Central memory CD4-positive, alpha-beta T cell (primary cell): ENCODE results near the gene KIRREL3.

Source experiments
- DNase-seq: peaks from one replicate; pipeline ENCODE4 v3.0.0; 2022

The KIRREL3 gene

DNA sequence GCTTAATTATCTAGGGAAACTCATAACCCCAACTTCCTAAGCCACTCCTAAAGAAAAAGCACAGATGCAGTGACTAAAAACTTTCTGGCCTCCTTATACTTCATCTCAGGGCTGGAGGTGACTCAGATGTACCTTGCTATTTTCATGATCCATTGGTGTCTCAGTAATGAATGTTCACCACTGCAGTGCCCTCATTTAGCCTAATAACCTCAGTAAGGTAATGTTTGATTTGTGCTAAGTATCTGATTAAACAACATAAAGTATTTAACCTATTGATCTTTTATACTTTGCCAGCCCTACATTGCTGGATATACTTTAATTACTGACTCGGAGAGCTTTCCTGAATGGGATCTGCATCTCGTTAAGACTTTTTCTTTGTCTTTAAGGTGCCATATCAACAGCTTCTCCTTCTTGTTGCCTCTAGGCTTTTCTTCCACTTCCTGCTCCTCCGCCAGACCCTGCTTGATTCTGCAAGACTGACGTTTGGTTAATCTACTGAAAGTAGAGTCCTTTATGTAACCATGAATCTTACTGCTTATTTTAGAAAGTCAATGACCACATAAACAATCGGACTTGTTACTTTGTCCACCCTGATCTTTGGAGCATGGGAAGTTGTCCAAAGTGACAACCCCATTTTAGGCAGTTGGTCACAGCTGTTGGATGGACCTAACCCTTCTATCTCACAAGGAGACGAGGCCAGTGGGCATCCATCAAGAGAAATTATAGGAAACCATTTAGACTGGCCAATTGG is 342.1 kb downstream of the KIRREL3 start:
- no peak for DNase-seq

DNA sequence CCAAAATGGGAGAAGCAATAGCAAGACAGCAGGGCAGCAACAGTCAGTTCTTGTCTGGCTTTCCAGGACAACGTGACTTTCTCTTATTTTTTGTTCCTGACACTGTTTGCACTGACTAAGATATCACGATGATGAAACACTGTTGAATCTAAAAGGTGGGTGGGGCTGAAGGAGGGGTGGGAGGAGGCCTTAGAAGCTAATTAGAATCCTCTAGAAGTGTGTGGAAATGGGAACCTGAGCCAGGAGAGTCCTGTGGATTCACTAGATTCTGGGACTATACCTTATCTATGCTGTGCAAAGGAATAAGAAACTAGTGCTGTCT is 344.8 kb downstream of the KIRREL3 start:
- DNase-seq, result no peak

DNA sequence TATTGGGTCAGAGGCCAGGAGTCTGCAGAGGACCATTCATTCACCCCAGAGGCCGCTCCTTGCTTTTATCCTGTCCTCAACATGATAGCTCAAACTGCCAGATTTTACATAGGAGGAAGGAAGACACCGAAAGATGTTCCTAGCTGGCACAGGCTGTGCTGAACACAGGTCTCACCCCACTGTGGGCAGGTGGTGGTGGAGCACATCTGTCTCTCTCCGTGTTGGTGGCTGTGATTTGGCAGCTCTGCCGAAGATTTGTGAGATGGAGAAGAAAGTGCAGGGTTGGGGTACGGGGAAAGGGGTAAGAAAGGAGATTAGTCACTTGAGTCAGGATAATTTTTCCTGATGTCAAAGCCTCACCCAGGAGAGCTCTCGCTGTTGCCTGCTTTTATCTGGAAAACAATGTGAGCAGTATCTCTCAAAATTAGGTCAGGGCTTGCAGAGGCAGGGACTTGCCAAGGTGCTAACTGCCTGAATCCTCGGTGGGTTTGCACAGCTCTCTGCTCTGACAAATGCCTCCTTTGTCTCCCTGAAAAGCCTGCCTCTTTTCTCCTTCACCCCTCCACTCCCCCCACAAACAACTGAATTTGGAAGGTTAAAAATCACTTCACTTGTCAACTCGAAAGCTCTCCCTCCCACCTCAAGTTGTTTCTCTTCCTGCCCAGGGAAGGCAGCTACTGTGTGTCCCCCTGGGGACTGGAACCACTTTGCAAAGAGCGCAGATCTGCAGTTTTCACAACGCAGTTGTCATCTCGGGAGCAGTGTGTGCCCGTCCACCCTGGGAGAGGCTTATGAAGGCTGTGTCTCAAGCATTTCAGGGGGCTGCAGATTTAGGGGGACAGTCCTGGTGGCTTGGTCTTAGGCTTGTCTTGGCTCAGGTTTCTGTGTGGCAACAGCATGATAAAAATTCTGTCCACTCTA is 345.4 kb downstream of the KIRREL3 start:
- no peak for DNase-seq

DNA sequence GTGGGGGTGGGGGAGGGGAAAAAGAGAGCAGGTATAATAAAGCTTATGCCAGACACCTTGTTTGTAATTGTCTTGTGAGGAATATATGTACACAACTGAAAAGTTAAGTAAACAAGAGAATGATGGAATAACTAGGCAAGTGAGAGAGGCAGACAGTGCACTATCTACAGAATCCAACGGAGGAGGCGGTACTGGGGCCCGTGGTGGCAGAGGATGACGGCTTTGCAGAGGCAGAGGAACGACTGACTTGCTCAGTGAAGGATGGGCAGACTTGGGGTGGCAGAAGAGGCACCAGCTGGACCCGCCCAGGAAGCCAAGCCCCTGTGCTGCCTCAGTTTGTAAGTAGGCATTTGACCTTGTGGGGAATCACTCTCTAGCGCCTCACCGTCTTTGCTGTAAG is 347.5 kb downstream of the KIRREL3 start:
- DNase-seq, result no peak

DNA sequence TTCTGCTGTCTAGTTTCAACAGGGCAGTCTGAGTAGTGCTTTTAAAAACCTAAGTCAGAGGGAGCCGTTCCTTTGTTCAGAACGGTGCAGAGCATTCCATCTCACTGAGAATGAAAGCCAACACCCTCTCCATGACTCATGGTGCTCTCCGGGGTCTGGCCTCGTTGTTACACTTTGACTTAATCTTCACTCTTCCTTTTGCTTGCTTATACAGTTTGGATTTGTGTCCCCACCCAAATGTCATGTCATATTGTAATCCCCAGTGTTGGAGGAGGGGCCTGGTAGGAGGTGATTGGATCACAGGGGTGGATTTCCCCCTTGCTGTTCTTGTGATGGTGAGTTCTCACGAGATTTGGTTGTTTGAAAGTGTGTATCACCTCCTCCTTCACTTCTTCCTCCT is 352.8 kb downstream of the KIRREL3 start:
- DNase-seq, result no peak

DNA sequence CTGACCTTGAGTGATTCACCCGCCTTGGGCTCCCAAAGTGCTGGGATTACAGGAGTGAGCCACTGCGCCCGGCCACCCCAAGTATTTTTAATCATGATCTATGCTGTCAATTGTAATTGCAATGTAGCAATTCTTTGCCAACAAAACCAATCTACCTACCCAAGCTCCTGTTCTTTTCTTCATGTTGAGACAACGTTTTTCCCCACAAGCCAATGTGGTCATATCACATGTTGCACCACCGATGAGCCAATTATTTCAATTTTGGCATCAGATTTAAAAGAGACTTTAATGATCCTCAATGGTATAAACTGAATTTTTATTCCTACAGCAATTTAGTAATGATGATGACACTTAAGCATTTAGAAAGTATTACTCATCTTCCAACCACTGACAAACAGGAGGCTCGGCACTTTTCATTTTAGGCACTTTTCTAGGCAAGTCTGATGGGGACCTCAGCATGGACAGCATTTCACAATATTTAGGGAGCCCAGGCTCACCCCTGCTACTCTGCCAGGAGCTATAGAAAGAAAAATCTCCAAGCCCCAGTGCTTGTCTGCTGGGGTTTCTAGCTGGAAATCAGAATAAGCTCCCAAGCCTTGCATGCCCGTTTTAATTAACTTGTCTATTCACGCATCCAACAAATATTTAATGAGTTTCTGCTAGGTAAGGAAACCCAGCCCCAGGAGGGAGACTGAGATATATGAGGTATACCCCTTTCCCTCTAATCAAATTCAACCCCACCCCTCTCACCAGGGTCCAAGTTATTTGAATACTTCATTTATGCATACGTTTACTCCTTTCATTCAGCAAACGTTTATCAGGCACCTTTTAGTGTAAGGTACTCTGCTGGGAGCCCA is 353.6 kb downstream of the KIRREL3 start:
- DNase-seq, result no peak

DNA sequence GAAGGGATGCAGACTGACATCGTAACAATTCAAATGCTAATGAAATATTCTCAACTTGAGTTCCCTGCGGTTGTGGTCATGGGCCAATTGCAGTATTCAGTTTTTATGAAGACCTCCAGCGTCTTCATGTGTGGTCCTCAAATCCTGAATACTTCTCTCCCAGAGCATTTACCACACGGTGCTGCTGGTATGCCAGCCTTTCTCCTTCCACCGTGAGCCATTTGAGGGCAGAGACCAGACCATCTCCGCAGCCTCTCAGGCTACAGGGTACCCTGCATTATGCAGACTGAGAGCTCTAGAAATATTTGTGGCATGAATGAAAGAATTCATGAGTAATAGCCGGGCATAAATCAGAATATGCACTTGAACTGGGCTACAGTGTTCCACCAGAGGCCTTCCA is 355.4 kb downstream of the KIRREL3 start:
- DNase-seq, result no peak

DNA sequence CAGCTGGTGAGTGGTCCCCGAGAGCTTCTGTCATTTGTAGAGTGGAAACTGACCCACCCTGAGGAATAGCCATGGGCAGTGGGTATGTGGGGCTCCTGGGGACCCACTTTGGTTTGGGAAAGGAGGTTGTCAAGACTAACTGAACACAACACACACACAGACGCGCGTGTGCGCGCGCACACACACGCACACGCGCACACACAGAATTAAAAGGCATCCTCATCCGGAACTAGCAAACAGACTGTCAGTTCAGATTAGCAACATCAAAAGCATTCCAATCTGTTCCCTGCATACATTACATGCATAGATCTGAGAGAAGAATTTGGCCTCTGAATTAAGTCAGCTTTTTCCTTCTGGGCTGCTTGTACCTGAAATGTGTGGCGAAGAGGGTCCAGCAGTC is 360.4 kb downstream of the KIRREL3 start:
- DNase-seq, result no peak

DNA sequence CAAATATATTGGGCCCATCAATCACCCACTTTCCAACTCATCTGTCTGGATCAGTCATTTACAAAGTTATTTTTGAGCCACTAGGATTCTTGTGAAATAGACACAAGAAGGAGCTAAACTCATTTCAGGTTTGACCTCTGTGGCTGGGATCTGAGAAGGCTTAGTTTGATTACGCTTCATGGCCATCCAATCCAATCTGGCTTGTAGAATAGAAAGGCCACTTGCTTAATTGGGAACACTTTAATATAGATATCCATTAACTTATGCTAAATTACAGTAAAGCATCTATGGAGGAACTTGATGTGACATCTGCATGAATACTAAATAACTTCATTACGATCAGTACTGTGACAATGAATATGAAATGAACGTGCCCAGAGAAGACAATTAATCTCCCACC is 360.9 kb downstream of the KIRREL3 start:
- no peak for DNase-seq

DNA sequence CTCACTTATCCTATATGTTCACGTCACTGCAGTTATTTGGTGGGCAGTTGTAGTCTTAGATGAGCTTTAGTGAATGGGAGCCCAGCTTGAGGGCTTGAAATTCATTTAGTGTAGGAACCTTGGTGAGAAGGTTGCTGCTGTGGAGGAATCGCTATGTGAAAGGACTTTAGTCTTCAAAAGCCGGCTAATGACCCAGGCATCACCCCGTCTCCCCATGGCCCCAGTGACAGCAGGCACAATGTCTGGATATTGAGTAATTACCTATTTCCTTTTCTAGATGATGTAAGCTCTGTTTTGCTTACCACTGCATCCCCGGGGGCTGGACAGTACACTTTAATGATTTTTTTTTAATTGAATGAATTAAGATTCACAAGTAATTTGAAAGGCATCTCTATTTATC is 361.9 kb downstream of the KIRREL3 start:
- DNase-seq, result no peak

DNA sequence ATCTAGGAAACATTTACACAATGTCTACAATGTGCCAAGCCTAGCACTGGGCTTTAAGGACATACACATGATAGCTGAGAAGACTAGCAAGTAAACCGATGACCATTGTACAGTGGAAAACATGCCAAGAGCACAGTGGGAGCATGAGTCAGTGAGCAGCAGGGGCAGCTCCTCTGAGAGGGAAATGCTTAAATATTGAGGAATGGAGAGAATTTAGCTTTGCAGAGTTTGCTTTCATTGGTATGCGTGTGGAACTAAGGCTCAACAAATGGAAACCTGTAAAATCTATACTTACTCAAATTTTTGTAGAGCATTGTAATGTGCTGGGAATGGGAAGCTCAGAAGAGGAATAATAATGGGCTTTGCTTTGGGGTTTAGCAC is 362.8 kb downstream of the KIRREL3 start:
- DNase-seq, result no peak

DNA sequence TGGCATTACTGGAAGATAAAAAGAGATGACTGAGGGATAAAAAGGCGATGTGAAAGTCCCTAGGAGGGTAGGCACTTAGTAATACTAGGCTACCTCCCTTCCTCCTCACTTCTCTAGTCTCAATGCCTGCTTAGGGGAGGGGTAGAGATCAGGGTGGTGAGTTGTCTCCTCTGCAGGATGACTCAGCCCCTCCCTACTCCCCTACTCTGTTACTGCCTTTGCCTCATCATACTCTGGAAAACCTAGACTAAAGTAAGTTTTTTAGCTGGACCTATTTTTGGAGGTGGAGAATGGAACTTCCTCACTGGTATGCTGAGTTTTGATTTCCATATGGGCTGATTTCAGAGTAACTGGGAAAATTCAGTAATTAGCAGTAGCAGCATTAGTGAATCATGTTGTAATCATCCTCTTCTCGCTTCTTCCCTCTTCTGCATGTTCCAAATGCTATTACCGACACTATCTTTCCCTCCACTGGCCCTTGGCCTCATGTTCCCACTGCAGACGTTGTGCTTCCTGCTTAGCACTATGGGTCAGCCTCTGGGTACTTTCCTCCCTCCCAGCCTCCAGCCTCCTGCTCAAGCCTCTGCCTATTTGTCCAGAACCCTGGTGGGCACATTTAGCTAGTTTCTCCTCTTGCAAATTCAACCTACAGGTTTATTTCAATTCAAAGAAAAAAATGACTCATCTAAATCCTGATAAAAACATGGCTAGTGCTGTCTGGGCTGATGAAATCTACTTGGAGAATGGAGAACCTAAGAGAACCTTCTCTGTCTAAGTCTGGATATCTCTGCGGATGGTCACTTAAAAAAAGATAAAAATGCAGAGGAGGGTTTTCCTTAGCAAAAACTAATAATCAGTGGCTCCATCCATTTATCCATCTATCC is 363.4 kb downstream of the KIRREL3 start:
- no peak for DNase-seq

DNA sequence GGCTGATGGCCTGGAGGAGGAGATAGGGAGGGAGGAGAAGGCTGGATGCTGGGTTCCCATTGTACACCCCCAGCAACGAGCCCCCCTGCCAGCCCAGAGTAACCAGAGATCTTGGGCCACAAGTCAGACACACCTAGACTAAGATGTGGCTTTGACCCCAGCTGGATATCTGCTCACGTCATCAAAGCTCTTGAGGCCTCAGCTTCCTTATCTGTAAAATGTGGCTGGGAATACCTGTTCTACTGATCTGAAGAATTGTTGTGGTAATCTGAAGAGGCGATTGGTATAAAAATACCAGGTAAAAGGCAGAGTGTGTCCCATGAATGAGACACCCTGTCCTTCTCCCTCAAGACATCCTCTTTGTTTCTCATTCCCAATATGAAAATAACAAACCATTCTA is 365.1 kb downstream of the KIRREL3 start:
- no peak for DNase-seq

DNA sequence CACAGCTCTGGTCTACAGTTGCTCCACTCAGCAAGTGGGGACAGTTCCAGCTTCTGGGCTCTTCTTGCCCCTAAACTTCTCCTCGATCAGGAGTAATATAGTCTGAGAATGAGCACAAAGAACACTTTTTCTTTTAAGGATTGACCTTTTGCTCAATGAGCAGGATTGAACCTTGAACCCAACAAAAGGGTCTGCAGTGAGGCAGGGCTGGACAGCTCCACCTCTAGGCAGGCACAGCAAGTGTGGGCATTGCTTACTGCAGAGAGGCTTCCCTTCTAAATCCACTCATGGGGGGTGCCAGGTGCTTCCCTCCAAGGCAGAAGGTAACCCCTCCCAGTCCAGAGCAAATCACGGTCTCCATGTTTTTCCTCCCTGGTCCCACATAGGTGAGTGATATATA is 365.6 kb downstream of the KIRREL3 start:
- no peak for DNase-seq

DNA sequence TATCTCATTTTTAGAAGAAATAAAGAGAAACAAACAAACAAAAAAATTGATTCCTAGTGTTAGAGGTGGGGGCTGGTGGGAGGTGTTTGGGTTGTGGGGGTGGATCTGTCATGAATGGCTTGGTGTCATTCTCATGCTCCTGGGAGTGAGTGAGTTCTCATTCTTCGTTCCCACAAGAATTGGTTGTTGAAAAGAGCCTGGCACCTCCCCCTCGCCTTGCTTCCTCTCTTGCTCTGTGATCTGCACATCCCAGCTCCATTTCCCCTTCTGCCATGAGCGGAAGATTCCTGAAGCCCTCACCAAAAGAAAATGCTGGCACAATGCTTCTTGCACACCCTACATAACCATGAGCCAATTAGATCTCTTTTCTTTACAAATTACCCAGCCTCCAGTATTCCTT is 367.2 kb downstream of the KIRREL3 start:
- DNase-seq, result no peak

DNA sequence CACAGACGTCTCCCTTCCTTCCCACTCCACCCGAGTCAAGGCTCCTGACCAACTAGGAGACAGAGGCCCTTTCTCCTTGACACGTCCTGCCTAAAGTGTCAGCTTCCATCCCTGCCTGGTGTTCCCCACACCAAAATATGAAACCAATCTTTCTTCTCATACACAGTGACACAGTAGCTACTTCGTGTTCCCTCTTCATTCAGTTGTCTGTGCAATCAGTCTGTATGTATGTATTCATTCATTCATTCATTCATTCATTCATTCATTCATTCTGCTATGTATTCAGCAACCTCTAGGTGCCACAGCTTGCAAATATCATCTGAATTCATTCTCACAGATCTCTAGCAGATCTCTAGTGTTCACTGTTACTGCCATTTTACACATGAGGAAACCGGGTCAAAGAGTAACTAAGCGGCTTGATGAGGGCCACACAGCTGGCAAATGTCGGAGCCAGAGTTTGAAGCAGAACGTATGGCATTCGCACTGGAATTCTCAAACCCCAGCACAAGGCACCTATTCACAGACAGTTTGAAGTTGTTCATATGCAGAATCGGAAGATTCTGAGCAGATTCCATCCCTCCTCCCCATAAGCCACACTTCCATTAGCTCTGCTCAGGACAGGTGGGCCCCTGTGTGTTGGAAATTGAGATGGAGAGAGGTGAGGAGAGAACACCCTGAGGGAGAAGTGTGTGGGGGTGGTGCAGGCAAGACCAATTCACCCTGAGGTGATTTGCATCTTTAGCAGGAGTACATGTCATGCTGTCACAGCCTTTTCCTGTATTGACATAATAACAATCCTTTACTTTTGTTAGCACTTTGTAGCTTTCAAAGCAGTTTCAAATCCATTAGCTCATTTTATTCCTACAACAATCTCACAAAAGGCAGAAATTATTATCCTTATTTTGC is 369.4 kb downstream of the KIRREL3 start:
- DNase-seq, result no peak

DNA sequence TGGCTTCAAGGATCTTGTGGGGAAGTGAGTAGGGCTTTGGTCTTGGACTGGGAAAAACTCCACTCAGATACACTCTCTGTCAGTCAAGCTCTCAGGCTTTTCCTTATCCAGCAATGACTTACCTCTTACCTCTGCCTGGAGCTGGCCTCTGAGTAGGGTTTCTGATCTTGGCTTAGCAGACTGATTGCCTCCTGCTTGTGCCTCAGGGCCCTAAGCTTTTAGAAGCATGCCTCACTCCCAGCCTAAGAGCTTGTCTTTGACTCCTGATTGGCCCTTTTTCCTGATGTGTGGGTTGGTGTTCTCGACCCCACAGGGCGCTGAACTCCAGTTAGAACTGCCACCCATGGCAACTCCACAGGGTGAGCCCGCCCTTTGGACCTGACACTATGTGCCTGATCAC is 370.1 kb downstream of the KIRREL3 start:
- DNase-seq, result no peak

DNA sequence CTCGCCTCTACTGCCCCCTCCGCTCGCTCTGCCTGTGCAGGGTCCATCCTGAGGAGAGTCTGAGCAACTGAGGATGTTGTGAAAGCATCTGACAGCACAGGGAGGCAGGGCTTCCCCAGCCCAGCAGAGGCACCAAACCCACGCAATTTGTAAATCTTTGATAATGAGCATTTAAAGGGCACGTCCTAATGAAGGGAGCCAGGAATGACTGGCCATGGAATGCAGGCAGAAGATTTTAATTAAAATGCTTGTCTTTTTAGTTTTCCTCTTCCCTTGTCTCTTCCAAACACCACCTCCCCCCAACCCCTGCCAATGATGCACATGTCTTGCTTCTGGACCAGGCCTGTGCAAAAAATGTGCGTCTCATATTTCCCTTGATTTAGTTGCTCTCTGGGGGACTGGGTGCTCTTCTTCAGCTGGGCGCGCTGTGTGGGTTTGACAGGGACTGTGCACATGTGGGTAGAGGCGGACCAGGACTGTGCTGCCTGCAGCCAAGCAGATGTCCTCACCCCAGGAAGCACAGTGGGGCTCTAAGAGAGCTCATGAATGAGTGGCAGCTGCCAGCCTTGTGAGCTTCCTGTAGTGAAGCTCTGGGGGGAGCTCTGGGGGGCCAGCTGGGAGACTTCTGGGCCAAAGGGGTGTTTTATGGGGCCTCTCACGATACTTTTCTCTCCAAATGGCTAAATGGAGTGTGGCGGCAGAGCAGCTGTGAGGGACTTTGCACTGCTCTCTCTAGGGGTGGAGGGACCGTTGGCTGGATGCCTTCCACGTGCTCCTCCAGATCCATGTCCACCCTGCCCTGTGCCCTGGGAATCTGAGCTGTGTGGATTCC is 371.6 kb downstream of the KIRREL3 start:
- DNase-seq, result no peak

DNA sequence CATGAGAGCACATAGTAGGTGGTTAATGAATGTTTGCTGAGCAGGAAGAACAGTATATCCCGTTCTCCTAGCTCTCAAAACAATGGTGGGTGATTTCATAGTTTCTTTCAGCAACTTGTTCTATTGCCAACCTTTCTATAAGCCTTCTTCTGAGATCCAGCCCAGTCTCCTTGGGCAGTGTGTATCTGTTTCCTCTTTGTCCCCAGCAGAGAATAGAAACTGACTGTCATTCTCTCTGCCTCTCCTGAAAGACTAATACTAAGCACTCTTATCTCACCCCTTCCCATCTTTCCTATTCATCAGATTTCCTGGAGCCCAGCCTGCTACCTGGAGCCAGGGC is 372.1 kb downstream of the KIRREL3 start:
- DNase-seq, result no peak

DNA sequence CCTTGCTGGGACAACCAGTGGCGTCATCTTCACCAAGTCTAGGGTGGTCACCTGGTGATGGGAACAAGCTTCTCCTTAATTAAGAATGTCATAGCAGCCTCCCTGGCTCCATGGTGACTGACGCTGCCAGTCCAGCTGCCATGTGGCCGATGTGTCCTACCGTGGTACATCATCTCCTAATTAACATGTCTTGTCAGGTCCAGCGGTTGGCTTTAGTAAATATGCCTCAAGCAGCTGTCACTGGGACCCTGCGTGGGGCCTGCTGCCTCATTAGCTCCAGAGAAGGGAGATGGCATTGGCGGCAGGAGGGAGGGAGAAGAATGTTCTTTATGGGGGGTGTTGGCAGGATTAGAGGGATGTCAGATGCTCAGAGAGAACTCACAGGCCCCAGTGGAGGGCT is 373.1 kb downstream of the KIRREL3 start:
- DNase-seq, result no peak

DNA sequence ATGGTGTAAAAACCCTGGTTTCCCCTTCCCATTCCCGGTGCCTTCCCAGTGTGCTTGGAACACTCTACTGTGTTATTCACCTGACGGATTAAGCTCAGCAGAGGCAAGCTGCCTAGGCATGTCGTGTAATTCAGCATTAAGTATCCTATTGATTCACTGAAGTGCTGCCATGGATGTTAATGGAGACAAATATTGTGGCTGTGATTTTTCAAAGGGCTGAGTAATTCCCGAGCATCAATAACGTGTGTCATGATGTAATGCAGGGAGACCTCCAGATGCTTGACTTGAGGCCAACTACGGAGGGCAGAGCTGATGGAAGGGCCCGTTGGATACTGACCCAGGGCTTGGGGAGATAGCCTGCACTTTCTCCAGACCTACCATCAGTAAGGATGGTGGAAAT is 376.1 kb downstream of the KIRREL3 start:
- DNase-seq, result no peak
